GM18951 (cell line): ENCODE data around the gene DNAJC16.
"Not testable (repeated sequence)": the region's sequence is repeated elsewhere in the genome, so short reads cannot be mapped to it uniquely, and the experiment has no call there.

Experiments
- POLR2A ChIP-seq: IDR thresholded peaks from 4 replicates; pipeline ENCODE4 v1.6.1; 2011; ENCODE audit warnings: mild to moderate bottlenecking; ENCODE audit not compliant: insufficient read length, insufficient read depth; ENCODE audit errors: extremely low read depth
- in situ Hi-C: fragments of 300-500 bp; cut with MboI; formaldehyde crosslinking; loops from one replicate; pipeline ENCODE4 v1.12.0; 2022; ENCODE audit warnings: low sequenced_read_pairs, mixed read lengths, inconsistent platforms; ENCODE audit not compliant: unreplicated experiment

The DNAJC16 gene

DNA sequence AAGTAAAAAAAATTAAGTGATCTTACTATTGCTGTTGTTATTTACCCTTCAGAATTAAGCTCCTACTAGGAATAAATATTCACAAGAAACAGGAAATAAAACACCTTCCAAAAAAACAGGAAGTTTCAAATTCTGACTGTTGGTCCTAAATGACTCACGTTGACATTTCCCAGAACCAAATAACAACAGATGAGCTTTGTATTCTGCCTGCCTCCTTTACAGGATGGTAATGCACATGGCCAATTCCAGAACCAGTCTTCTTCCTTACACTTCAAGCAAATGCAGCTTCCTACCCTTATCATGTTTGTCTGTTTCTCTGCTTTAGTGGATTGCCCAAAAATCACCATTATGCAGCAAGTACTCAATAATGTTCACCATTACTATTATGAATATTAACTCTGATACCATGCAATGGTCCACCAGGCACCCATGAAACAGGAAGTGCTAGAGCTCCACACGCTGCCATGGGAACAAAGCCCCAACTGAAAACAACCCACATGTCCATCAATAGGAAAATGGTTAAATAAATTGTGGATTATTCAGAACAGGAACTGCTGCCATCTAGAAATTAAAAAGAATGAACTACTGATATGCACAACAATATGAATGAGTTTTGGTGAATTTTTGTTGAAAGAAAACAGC is 11.5 kb upstream of the DNAJC16 start:
- in situ Hi-C loops = no loop called here
- no peak for TF ChIP-seq POLR2A

DNA sequence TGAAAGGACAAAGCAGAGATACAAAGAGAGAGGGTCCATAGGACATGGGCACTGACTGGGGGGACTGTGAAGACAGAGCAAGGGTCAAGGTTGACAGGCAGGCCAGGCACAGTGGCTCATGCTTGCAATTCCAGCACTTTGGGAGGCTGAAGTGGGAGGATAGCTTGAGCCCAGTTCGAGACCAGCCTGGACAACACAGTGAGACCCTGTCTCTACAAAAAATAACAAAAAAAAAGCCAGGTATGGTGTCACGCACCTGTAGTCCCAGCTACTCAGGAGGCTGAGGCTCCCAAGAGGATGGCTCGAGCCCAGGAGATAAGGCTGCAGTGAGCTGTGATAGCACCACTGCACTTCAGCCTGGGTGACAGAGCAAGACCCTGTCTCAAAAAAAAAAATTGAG is 7.0 kb upstream of the DNAJC16 start:
- no peak for TF ChIP-seq POLR2A
- in situ Hi-C loops = no loop called here

DNA sequence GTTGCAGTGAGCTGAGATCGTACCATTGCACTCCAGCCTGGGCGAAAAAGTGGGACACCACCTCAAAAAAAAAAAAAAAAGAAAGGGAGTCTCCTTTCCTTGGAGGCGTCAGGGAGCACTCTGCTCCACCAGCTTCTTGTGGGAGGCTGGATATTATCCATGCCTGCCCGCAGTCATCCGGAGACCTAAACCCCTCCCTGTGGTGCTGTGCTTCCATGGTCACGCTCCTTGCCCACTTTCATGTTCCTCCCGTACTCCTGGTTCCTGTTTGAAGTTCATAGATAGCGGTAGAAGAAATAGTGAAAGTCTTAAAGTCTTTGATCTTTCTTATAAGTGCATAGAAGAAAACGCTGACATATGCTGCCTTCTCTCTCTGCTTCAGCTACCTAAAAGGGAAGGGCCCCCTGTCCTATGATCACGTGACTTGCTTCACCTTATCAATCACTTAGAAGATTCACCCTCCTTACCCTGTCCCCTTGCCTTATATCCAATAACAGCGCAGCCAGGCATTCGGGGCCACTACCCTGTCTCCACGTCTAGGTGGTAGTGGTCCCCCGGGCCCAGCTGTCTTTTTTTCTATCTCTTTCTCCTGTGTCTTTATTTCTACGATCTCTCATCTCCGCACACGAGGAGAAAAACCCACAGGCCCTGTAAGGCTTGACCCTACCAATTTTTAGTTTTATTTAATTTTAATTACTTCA is 5.3 kb upstream of the DNAJC16 start:
- in situ Hi-C loops = not testable (repeated sequence)

DNA sequence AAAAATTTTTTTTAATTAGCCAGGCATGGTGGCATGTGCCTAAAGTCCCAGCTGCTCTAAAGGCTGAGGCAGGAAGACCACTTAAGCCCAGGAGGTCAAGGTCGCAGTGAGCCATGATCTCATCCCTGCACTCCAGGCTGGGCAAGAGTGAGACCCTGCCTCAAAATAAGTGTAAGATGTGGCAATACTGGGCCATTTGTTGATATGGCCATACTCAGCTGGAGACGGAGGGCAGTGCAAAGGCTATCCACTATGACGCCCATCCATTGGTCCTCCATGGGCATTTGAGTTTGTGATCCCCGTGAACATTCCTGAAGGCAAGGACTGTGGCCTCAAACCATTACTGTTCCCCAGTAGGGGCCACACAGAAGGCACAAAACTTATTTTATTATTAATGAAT is 4.1 kb upstream of the DNAJC16 start:
- in situ Hi-C loops = no loop called here
- TF ChIP-seq POLR2A = no peak

DNA sequence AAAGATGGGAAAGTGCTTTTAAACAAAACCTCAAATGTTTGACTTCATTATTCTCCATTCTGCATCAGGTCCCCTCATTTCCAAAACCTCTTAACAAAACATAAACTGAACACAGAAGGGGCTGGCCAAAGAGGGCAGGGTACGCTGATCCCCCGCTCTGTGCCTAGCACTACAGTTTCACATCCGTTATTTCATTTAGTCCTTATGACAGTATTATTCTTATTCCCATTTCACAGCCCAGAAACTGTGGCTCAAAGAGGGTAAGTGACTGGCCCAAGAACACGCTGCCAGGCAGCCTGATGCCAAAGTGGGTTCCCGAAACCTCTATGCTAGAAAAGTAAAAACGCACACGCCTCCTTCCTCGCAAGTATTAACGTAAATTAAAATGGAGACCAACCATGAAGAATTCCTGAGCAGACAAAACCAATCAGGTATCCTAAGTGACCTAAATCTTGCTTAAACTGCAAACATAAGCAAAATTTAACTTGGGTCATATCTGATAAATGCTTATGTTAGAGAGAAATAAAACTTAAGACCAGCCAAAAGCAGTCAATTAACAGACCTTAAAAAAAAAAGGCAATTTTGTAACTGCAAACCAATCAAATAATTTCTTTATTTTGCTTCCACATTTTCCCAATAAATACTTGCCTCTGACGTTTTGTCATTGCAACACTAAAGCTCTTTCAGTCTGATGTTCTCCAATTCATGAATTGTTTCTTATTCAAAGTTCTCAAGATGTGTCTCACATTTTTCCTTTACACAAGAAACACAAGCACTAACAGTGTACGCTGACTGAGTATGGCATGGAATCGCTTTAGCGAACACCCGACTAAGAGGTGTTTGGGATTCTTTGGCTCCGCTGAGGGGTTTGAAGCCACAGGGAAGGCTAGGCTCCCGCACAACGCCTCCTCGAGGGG is 3.3 kb upstream of the DNAJC16 start:
- TF ChIP-seq POLR2A = no peak

DNA sequence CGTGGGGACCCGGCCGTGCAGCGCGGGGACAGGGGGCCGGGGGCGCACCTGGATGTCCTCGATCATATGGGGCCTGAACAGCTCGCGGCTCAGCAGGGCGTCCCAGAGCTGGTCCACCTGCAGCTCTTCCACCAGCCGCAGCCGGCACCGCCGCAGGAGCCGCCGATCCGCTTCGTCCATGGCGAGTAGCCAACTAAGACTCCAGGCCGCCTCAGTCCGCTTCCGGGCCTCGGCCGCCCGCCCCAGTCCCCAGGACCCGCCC is 2.7 kb upstream of the DNAJC16 start, which contains the start of gene CASP9:
Gene CASP9 (minus strand): TSS at position 195 of the 262 bp plus-strand sequence. CDS start 15 bp downstream, at position 180.
- in situ Hi-C loops = no loop called here
- peak; percentile 72 for TF ChIP-seq POLR2A

More for the DNA sequence above, 3.3 kb upstream of the DNAJC16 start:
- in situ Hi-C loops = no loop called here

DNA sequence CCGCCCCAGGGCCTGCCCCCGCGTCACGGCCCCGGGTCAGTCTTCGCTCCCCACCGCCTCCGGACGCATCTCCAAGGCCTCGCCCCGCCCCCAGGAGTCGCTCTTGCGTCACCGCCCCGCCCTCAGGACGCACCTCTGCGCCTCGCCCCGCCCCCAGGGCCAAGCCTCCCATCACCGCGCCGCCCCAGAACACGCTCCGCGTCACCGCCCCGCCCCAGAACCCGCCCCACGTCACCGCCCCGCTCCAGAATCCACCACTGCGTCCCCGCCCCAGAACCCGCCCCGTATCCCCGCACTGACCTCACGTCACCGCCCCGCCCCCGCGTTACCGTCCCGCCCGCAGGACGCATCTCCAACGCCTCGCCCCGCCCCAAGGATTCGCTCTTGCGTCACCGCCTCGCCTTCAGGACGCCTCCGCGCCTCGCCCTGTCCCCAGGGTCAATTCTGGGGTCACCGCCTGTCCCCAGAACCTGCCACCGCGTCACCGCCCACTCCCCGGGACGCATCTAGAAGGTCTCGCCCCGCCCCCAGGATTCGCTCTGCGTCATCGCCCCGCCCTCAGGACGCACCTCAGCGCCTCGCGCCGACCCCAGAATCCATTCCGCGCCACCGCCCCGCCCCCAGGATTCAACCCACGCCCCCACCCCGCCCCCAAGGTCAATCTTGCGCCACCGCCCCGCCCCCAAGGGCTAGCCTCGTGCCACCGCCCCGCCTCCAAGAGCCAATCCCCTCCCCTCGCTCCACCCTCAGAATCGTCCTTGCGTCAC is 2.2 kb upstream of the DNAJC16 start:
- in situ Hi-C loops = no loop called here
- peak; percentile 11 for TF ChIP-seq POLR2A

DNA sequence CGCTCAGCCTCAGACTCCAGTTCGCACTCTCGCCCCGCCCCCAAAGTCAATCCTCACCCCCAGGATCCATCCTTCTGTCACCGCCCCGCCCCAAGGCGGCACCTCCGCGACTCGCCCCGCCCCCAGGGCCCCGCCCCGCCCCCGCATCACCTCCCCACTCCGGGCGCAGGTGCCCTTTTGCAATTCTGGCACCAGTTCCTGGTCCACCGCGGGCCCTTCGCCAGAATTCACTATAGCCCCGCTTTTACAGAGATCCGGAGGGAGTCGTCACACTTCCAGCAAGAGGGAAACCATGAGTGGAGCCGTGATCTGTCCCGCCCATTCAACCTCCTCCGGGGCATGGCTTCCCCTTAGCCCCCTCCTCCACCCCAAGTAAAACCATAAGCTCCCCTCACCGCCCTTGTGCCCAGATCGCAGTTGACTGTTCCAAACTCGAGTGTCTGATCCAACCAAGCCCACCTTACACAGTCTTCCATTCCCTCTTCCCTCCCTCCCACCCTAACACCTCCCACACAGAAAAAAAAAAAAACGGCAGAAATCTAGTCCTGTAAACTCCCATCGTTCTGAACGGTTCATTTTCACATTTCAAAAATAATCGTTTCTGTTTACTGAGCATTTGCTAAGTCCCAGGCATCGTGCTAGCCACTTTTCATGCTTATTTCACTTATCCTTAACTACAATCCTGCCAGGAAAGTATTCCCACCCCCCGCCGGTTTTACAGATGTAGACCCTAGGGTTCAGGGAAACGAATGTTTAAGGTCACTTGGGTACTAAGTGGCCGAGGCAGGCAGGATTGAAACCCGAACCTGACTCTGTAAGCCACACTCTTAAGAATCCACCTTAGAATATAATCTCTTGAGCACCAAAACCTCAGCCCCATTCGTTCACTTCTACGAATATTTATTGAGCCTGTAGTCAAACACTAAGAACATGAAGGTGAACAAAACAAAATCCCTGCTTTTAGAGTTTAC is 1.3 kb upstream of the DNAJC16 start:
- peak; percentile 37 for TF ChIP-seq POLR2A
- in situ Hi-C loops = no loop called here

DNA sequence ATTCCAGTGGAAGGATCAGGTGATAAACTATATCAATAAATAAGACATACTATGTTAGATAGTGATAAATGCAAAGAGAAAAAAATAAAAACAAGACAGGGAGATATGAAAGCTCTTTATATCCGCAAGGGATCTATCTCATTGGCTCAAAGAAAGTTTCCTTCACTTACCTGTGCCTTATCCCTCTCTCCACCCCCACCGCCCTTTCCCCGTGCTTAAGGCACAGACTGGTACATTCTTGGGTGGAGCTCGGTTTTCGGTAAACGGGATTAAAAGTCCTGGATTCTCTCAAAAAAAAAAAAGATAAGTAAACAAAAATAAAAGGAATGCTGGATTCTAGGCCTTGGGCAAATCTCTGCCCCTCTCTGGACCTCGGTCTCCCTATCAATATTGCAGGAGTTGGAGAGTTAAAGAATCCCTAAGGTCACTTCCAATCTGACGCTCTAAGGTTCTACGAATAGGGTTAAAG is 593 bp upstream of the DNAJC16 start:
- TF ChIP-seq POLR2A = no peak
- in situ Hi-C loops = no loop called here

DNA sequence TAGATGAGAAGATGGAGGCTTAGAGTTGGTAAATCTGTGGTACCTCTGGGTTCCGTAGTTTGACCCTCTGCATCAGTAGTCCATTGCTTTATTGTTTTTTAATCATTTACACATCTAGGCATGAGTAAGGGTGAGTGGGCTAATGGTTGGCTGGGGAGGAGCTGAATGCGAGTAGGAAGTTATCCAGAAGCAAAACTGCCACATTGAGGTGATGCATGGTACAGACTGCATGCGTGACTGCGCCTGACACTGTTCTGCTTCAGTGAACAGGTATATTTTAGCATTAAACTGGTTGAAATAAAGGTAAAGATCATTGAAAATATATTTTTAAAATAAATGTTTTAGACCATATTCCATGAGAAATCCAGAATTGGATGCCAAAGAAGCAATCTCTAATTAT is 4.4 kb downstream of the DNAJC16 start:
- in situ Hi-C loops = no loop called here
- no peak for TF ChIP-seq POLR2A

DNA sequence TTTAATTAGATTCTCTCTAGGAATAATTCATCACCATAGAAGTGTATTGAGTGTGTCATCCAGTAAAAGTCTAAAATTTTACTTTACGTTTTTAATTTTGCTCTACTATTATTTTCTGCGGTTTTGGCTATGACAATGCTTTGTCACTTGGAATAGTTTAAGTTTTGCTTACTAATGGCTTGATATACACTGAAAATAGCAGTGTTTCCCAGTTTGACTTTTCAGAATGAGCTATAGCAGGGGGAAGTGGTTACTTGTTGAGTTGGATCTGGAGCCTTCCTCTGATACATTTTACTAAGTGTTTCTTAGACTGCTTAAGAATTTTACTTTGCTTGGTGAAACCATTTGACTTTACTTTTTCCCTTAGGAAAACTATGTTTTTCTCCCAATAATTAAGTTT is 5.0 kb downstream of the DNAJC16 start:
- TF ChIP-seq POLR2A = no peak
- in situ Hi-C loops = no loop called here

DNA sequence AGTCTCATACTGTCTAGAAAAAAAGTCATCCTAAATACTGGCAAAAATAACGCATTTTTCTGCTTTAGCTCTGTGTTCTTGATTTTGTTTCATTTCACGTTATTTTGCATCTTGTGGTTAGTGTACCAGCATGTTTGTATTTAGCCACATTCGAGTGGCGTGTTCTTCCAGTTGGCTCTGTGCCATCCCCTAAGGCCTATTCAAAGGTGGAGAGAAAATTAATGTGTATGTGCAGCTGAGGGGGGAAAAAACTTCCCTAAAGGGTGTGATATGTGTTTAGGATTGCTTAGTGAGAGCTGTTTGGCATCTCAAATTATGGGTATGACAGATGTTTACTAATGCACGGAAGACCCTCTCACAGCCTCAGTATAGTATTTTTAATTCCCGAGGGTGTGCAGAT is 12.1 kb downstream of the DNAJC16 start:
- in situ Hi-C loops = no loop called here

DNA sequence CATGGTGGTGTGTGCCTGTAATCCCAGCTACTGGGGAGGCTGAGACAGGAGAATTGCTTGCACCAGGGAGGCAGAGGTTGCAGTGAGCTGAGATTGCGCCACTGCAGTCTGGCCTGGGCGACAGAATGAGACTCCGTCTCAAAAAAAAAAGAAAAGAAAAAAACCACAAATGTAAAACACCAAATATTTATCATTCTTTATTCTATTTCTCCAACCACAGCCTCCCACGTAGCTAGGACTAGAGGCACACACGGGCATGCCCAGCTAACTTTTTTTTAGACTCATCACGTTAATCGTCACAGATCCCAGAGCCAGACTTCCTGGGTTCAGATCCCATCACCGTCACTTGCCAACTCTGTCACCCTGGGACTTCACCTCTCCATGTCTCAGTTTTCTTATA is 13.5 kb downstream of the DNAJC16 start:
- in situ Hi-C loops = no loop called here

More for the DNA sequence above, 12.1 kb downstream of the DNAJC16 start:
- no peak for TF ChIP-seq POLR2A

More for the DNA sequence above, 13.5 kb downstream of the DNAJC16 start:
- no peak for TF ChIP-seq POLR2A
